GM23338 (cell line): Measurements from ENCODE around the gene ZFHX3.

Experiments
- CREB1 ChIP-seq: fragments of 250-450 bp; sonication (Bioruptor Pico); IDR thresholded peaks from 2 replicates; pipeline ENCODE4 v1.5.0; 2020; ENCODE audit warnings: low read depth, mild to moderate bottlenecking, moderate library complexity
- EZH2 ChIP-seq: fragments of 200-600 bp; sonication (generic); IDR thresholded peaks from one replicate; pipeline ENCODE4 v1.8.0; 2017; ENCODE audit warnings: antibody characterized with exemption, mild to moderate bottlenecking, low read depth; ENCODE audit not compliant: unreplicated experiment
- EZH2phosphoT487 ChIP-seq: fragments of 200-600 bp; sonication (generic); IDR thresholded peaks from one replicate; pipeline ENCODE4 v1.8.1; 2018; ENCODE audit warnings: antibody characterized with exemption; ENCODE audit not compliant: unreplicated experiment
- JUNB ChIP-seq: IDR thresholded peaks from one replicate; pipeline ENCODE4 v1.6.1; 2016; ENCODE audit warnings: antibody characterized with exemption; ENCODE audit not compliant: unreplicated experiment
- POLR2AphosphoS5 ChIP-seq: IDR thresholded peaks from 2 replicates; pipeline ENCODE4 v1.6.1; 2016; ENCODE audit warnings: antibody characterized with exemption, low read depth
- STAT1 ChIP-seq: IDR thresholded peaks from one replicate; pipeline ENCODE4 v1.6.1; 2016; ENCODE audit warnings: antibody characterized with exemption; ENCODE audit not compliant: unreplicated experiment
- ZNF114 ChIP-seq: fragments of 250-450 bp; sonication (Bioruptor Pico); IDR thresholded peaks from 2 replicates; pipeline ENCODE4 v1.5.0; 2020; ENCODE audit warnings: mild to moderate bottlenecking, moderate library complexity
- TF ChIP-seq, protein P1 (sequence below), 2 experiments: fragments of 200-600 bp in 1 of 2; sonication (generic) in 1 of 2; conservative IDR thresholded peaks; 2 replicates each; pipeline versions ENCODE4 v1.5.1 to v1.6.1; 2016 to 2017; ENCODE audit warnings: antibody characterized with exemption in 2 of 2, low read depth in 2 of 2, mild to moderate bottlenecking in 2 of 2, moderate library complexity in 1 of 2

DNA sequence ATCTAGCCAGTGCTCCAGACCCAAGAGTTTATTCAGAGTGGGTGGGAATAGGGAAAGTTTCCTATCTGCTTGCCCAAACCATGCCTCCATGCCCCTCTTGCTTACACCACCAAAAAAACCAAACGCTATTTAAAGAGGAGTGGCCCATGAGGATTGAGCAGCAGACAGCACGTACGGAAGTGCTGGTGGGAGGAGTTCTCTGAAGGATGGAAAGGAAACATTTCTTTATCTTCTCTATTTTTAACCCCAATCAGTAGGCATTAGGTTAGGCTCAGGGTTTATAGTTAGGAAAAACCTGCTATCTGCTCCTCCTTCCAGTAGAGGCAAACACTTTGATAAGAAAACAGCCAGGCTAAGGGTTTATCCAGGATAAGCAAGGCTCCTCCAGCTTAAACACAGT is 235.3 kb downstream of the ZFHX3 start:
- TF ChIP-seq, protein P1, sequence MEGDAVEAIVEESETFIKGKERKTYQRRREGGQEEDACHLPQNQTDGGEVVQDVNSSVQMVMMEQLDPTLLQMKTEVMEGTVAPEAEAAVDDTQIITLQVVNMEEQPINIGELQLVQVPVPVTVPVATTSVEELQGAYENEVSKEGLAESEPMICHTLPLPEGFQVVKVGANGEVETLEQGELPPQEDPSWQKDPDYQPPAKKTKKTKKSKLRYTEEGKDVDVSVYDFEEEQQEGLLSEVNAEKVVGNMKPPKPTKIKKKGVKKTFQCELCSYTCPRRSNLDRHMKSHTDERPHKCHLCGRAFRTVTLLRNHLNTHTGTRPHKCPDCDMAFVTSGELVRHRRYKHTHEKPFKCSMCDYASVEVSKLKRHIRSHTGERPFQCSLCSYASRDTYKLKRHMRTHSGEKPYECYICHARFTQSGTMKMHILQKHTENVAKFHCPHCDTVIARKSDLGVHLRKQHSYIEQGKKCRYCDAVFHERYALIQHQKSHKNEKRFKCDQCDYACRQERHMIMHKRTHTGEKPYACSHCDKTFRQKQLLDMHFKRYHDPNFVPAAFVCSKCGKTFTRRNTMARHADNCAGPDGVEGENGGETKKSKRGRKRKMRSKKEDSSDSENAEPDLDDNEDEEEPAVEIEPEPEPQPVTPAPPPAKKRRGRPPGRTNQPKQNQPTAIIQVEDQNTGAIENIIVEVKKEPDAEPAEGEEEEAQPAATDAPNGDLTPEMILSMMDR (conservative IDR thresholded peaks at IDR 0.05; ENCODE audit: low read depth in 2 of 2) = no peak
- TF ChIP-seq POLR2AphosphoS5 (no peak), EZH2phosphoT487 (no peak), JUNB (no peak), CREB1 (no peak), EZH2 (no peak), STAT1 (no peak), ZNF114 (CRISPR knock-in tag) (no peak)
